Measurements from ENCODE around the gene ITPR1.

ITPR1 gene

DNA sequence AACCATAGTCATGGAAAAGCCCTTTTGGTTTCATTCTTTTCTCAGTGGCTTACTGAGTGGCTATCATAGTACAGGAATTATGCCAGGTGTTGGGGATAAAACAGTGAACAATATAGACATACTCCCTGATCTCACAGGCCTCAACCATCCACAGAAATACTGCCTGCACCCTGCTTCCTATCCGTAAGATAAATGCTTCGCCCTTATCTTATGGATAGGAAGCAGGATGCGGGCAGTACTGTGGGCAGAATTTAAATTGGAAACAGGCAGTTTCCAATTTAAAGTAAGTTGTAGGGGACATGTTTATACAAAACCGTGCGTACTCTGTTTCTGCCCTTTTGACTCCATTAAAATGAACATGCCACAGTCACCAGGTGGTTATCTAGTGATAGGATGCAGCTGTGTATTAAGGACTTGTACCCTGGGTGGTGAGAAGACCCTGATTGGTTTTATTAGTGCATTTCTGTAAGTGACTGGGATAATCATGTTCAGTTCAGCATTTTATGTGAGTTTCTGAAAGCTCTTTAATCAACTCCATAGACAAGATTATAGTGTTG lies 344.3 kb downstream of the ITPR1 start:
- TF ChIP-seq, protein P1, sequence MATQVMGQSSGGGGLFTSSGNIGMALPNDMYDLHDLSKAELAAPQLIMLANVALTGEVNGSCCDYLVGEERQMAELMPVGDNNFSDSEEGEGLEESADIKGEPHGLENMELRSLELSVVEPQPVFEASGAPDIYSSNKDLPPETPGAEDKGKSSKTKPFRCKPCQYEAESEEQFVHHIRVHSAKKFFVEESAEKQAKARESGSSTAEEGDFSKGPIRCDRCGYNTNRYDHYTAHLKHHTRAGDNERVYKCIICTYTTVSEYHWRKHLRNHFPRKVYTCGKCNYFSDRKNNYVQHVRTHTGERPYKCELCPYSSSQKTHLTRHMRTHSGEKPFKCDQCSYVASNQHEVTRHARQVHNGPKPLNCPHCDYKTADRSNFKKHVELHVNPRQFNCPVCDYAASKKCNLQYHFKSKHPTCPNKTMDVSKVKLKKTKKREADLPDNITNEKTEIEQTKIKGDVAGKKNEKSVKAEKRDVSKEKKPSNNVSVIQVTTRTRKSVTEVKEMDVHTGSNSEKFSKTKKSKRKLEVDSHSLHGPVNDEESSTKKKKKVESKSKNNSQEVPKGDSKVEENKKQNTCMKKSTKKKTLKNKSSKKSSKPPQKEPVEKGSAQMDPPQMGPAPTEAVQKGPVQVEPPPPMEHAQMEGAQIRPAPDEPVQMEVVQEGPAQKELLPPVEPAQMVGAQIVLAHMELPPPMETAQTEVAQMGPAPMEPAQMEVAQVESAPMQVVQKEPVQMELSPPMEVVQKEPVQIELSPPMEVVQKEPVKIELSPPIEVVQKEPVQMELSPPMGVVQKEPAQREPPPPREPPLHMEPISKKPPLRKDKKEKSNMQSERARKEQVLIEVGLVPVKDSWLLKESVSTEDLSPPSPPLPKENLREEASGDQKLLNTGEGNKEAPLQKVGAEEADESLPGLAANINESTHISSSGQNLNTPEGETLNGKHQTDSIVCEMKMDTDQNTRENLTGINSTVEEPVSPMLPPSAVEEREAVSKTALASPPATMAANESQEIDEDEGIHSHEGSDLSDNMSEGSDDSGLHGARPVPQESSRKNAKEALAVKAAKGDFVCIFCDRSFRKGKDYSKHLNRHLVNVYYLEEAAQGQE (IDR thresholded peaks at IDR 0.05; ENCODE audit: insufficient read depth in 1 of 2, low read depth in 2 of 2, low read length in 2 of 2): no peak
- TF ChIP-seq POLR2AphosphoS5 (IDR thresholded peaks at IDR 0.05; ENCODE audit: low read depth, low read length) (no peak), TAF1 (IDR thresholded peaks at IDR 0.05; ENCODE audit: borderline replicate concordance, insufficient read depth, low read length) (no peak), FOXP2 (optimal IDR thresholded peaks at IDR 0.05; ENCODE audit: borderline replicate concordance, extremely low read depth, extremely low read length, insufficient read depth) (no peak), SIN3A (IDR thresholded peaks at IDR 0.05; ENCODE audit: borderline replicate concordance, insufficient read depth, low read length) (no peak)

GRCh38 chr3:4838621-4839022 lies 345.5 kb downstream of the ITPR1 start:
- TF ChIP-seq FOXP2 (optimal IDR thresholded peaks at IDR 0.05; ENCODE audit: borderline replicate concordance, extremely low read depth, extremely low read length, insufficient read depth) (no peak), TAF1 (IDR thresholded peaks at IDR 0.05; ENCODE audit: borderline replicate concordance, insufficient read depth, low read length) (no peak), POLR2AphosphoS5 (IDR thresholded peaks at IDR 0.05; ENCODE audit: low read depth, low read length) (no peak), SIN3A (IDR thresholded peaks at IDR 0.05; ENCODE audit: borderline replicate concordance, insufficient read depth, low read length) (no peak)
- TF ChIP-seq, protein P1 (IDR thresholded peaks at IDR 0.05; ENCODE audit: insufficient read depth in 1 of 2, low read depth in 2 of 2, low read length in 2 of 2): no peak

- TF ChIP-seq, protein P1 (IDR thresholded peaks at IDR 0.05; ENCODE audit: insufficient read depth in 1 of 2, low read depth in 2 of 2, low read length in 2 of 2): no peak
- TF ChIP-seq TAF1 (IDR thresholded peaks at IDR 0.05; ENCODE audit: borderline replicate concordance, insufficient read depth, low read length): no peak
- TF ChIP-seq SIN3A (IDR thresholded peaks at IDR 0.05; ENCODE audit: borderline replicate concordance, insufficient read depth, low read length): no peak
- TF ChIP-seq POLR2AphosphoS5 (IDR thresholded peaks at IDR 0.05; ENCODE audit: low read depth, low read length): no peak
- no peak for TF ChIP-seq FOXP2 (optimal IDR thresholded peaks at IDR 0.05; ENCODE audit: borderline replicate concordance, extremely low read depth, extremely low read length, insufficient read depth)
Measured at GRCh38 chr3:4839278-4839677, 346.1 kb downstream of the ITPR1 start.

DNA sequence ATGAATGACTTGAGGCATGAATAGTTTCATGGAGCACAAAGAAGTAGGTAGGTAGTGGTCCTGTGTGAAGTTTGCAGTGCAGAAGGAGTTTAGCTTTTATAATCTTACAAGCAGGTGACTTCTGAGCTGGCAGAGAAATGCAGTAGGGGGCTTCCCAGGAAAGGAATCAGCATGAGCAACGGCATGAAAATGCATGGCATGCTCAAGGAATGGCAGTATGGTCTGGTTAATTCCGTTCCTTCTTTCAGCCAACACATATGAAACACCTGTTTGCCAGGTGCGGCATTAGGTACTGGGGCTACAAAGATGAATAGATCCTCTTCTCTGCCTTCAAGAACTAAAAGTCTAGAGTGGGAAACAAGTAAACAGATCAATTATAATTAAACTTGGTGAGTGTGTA lies 348.1 kb downstream of the ITPR1 start:
- TF ChIP-seq FOXP2 (optimal IDR thresholded peaks at IDR 0.05; ENCODE audit: borderline replicate concordance, extremely low read depth, extremely low read length, insufficient read depth) (no peak), POLR2AphosphoS5 (IDR thresholded peaks at IDR 0.05; ENCODE audit: low read depth, low read length) (no peak), TAF1 (IDR thresholded peaks at IDR 0.05; ENCODE audit: borderline replicate concordance, insufficient read depth, low read length) (no peak), SIN3A (IDR thresholded peaks at IDR 0.05; ENCODE audit: borderline replicate concordance, insufficient read depth, low read length) (no peak)
- TF ChIP-seq, protein P1 (IDR thresholded peaks at IDR 0.05; ENCODE audit: insufficient read depth in 1 of 2, low read depth in 2 of 2, low read length in 2 of 2): no peak

Data from PFSK-1 (cell line).